SU-DHL-6 (cell line): ENCODE data around the gene DDI1.

Experiments used
- H2AFZ ChIP-seq: fragments of 200-600 bp; sonication (generic); 2 replicates; pipeline ENCODE4 v1.6.1; 2014; ENCODE audit warnings: low read depth, mild to moderate bottlenecking, moderate library complexity, mixed read lengths, antibody characterized with exemption, low read length; ENCODE audit not compliant: severe bottlenecking
- H3F3A ChIP-seq: fragments of 200-600 bp; shearing (Covaris generic); 2 replicates; pipeline ENCODE4 v1.6.0; 2016; ENCODE audit warnings: antibody characterized with exemption, mild to moderate bottlenecking; ENCODE audit not compliant: insufficient read depth
- H3K27ac ChIP-seq: fragments of 200-600 bp; sonication (generic); 2 replicates; pipeline ENCODE4 v1.5.1; 2016; ENCODE audit warnings: low read depth, mild to moderate bottlenecking, low read length, moderate library complexity, mixed read lengths
- H3K27me3 ChIP-seq: fragments of 200-600 bp; sonication (generic), shearing (Covaris generic); 2 replicates; pipeline ENCODE4 v1.6.0; 2014; ENCODE audit warnings: mild to moderate bottlenecking, low read length
- H3K36me3 ChIP-seq: fragments of 200-600 bp; sonication (generic); 2 replicates; pipeline ENCODE4 v1.6.1; 2014; ENCODE audit warnings: mild to moderate bottlenecking, low read length, mixed read lengths
- H3K4me2 ChIP-seq: fragments of 300-600, 200-600 bp; shearing (Covaris generic), sonication (generic); 2 replicates; pipeline ENCODE4 v1.6.0; 2014; ENCODE audit warnings: low read length, low read depth, mild to moderate bottlenecking; ENCODE audit not compliant: poor library complexity, severe bottlenecking
- H3K4me3 ChIP-seq: fragments of 200-600 bp; sonication (generic); 2 replicates; pipeline ENCODE4 v1.5.1; 2014; ENCODE audit warnings: antibody characterized with exemption, low read length, mild to moderate bottlenecking, mixed read lengths; ENCODE audit not compliant: insufficient read depth, poor library complexity, severe bottlenecking
- H3K79me2 ChIP-seq: fragments of 200-600 bp; sonication (generic); 2 replicates; pipeline ENCODE4 v1.6.1; 2014; ENCODE audit warnings: mild to moderate bottlenecking, low read length, moderate library complexity; ENCODE audit not compliant: insufficient read depth
- H3K9ac ChIP-seq: fragments of 200-600 bp; sonication (generic); 2 replicates; pipeline ENCODE4 v1.7.0; 2014; ENCODE audit warnings: mild to moderate bottlenecking, low read length
- H3K9me2 ChIP-seq: fragments of 200-600 bp; sonication (generic); replicated peaks from 2 replicates; pipeline ENCODE4 v1.6.1; 2014; ENCODE audit warnings: low read length; ENCODE audit not compliant: insufficient read depth
- H3K9me3 ChIP-seq: fragments of 200-600 bp; sonication (generic); 2 replicates; pipeline ENCODE4 v1.6.1; 2014; ENCODE audit warnings: low read length, mixed read lengths; ENCODE audit not compliant: insufficient read depth
- H4K20me1 ChIP-seq: fragments of 200-600 bp; sonication (generic); 2 replicates; pipeline ENCODE4 v1.6.1; 2014; ENCODE audit warnings: low read depth, mild to moderate bottlenecking, antibody characterized with exemption, low read length, moderate library complexity, mixed read lengths
- EZH2phosphoT487 ChIP-seq: fragments of 200-600 bp; sonication (generic), shearing (Covaris generic); conservative IDR thresholded peaks from 2 replicates; pipeline ENCODE4 v1.6.1; 2018; ENCODE audit warnings: mild to moderate bottlenecking, antibody characterized with exemption, low read length, moderate library complexity, mixed read lengths
- TF ChIP-seq, protein P1 (sequence below): fragments of 200-600 bp; sonication (generic); IDR thresholded peaks from one replicate; pipeline ENCODE4 v1.5.1; 2017; ENCODE audit warnings: antibody characterized with exemption, mild to moderate bottlenecking, low read length, moderate library complexity; ENCODE audit not compliant: insufficient read depth, poor library complexity, severe bottlenecking

Gene DDI1

DNA sequence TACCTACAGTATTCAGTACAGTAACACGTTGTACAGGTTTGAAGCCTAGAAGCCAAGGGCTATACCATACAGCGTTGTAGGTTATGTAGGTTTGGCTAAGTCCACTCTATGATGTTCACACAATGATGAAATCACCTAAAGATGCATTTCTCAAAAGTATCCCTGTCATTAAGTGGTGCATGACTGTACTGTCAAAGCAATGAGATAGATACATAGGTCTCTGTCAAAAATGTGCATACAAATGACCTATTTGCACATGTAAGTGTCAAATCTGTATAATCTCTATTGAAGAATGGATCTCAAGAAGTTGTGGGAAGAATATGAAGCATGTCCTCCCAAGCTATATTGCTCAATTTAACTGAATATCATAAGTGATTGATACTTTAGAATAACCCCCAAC lies 11.9 kb upstream of the DDI1 start:
- Histone ChIP-seq H3K9me3 (no peaks in the 10 kb centered on the region), H3K27me3 (no peaks in the 10 kb centered on the region), H3K36me3 (no peaks in the 10 kb centered on the region), H3F3A (no peaks in the 10 kb centered on the region), H3K4me2 (no peak overlapping the region), H3K79me2 (no peaks in the 10 kb centered on the region), H3K27ac (no peak overlapping the region), H2AFZ (no peak overlapping the region), H3K4me3 (no peak overlapping the region), H3K9me2 (no peaks in the 10 kb centered on the region), H3K9ac (no peak overlapping the region), H4K20me1 (no peaks in the 10 kb centered on the region)
- TF ChIP-seq EZH2phosphoT487, result no peak
- TF ChIP-seq, protein P1, sequence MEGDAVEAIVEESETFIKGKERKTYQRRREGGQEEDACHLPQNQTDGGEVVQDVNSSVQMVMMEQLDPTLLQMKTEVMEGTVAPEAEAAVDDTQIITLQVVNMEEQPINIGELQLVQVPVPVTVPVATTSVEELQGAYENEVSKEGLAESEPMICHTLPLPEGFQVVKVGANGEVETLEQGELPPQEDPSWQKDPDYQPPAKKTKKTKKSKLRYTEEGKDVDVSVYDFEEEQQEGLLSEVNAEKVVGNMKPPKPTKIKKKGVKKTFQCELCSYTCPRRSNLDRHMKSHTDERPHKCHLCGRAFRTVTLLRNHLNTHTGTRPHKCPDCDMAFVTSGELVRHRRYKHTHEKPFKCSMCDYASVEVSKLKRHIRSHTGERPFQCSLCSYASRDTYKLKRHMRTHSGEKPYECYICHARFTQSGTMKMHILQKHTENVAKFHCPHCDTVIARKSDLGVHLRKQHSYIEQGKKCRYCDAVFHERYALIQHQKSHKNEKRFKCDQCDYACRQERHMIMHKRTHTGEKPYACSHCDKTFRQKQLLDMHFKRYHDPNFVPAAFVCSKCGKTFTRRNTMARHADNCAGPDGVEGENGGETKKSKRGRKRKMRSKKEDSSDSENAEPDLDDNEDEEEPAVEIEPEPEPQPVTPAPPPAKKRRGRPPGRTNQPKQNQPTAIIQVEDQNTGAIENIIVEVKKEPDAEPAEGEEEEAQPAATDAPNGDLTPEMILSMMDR, result no peak

DNA sequence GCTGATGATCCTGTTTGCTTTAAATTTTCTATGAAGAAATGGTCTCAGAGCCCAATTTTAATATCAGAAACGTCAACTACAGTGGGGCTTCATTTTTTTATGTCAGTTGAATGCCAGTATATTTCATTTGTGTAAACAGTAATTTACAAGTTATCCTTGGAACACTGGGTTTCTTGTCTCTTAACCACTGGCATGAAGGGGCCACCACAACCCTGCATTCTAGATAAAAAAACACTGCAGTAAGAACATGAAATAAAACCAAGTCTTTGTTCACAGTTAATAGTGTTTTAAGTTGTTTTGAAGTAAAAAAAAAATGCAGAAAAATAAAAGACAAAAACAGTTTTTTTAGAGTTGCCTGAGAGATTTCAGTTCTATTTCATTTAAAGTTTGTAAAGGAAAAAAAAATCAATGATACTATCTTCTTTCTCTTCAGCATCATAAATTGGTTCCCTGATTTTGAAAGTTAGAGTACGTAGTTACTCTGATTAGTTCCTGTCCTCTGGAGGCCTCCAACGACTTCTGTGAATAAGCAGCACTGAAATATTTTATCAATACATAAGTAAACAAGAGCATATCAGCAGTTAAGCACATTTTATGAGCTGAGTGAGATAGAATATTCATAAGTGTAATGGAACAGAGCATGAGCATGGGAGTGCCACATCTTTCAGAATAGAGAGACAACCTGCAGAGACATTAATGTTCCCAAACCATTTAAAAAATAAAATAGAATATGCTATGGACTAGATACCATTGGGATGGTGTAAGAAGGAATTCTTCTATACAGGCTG lies 7.8 kb upstream of the DDI1 start:
- H3K4me2 ChIP-seq, result no peak overlapping the region
- H3K36me3 ChIP-seq, result no peaks in the 10 kb centered on the region; the same call in 1 of the 2 replicates
- no peaks in the 10 kb centered on the region for H3K27me3 ChIP-seq
- no peaks in the 10 kb centered on the region for H3K9me3 ChIP-seq
- no peak overlapping the region for H3K4me3 ChIP-seq
- no peaks in the 10 kb centered on the region for H3F3A ChIP-seq
- H4K20me1 ChIP-seq, result 0 out of 2 replicates have a peak, but pooled peaks cover 4% of the 10 kb centered on the region
- no peaks in the 10 kb centered on the region for H3K9me2 ChIP-seq
- no peak overlapping the region for H3K9ac ChIP-seq
- TF ChIP-seq EZH2phosphoT487, result no peak
- TF ChIP-seq, protein P1, result no peak
- no peak overlapping the region for H2AFZ ChIP-seq
- H3K27ac ChIP-seq, result no peak overlapping the region
- no peaks in the 10 kb centered on the region for H3K79me2 ChIP-seq

DNA sequence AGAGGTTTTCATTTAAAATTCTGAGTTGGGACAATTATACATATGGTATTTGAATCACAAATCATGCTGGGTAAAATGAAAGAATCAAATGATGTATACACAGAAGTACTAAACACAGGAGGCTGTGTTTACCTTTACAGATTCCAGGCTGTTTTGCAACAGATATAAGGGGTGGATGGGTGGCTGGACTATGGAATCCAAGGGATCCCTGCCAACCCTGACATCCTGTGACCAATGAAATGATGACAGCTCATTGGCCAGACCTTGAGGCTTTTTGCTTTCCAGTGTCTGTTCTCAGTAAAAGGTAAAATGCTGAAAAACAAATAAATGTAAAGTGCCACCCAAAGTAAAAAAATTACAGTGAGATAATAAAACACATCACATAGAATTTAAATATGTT lies 3.3 kb upstream of the DDI1 start:
- Histone ChIP-seq H3F3A (no peaks in the 10 kb centered on the region), H3K27me3 (no peaks in the 10 kb centered on the region), H3K36me3 (no peaks in the 10 kb centered on the region; the same call in 1 of the 2 replicates), H3K9ac (no peak overlapping the region), H3K27ac (no peak overlapping the region), H3K79me2 (no peaks in the 10 kb centered on the region), H2AFZ (no peak overlapping the region), H3K9me3 (no peaks in the 10 kb centered on the region), H4K20me1 (0 out of 2 replicates have a peak, but pooled peaks cover 4% of the 10 kb centered on the region), H3K9me2 (no peaks in the 10 kb centered on the region), H3K4me3 (no peak overlapping the region), H3K4me2 (no peak overlapping the region)
- TF ChIP-seq EZH2phosphoT487, result no peak
- TF ChIP-seq, protein P1, result no peak
